Measurements from ENCODE around the gene EXTL1. TPM values are rescaled to one million over a fixed set of nuclear protein-coding genes. Genes with fewer than 3 reads are reported as not detected.

Gene EXTL1
- total and polyA plus RNA-seq, 10 of the 15 experiments (the other 5 are each of a cell fraction or from before 2014, with no cell fraction given), result not detected

DNA sequence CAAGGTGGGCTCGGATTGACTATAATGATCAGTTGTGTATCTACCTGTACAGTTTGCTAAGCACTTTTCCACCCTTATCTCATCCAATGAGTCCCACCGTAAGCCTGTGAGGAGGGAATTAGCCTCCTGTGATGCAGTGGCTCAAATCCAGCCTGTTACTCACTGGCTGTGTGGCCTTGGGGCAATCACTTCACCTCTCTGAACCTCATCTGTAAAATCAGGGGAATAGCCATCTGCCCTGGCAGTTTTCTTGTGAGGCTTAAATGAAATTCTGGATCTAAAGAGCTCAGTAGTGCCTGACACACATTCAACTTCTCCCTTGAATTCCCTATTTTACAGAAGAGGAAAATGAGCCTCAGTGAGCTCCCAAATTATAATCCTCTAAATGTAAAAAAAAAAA lies 7.4 kb upstream of the EXTL1 start:
- DNase-seq (ENCODE audit: low read depth, low spot score), result no peak

GRCh38 chr1:26015358-26015757 lies 6.2 kb upstream of the EXTL1 start:
- Histone ChIP-seq H3K4me3 (no peak overlapping the region), H3K36me3 (ENCODE audit: control insufficient read depth in 2 of 2, insufficient read depth in 2 of 2, low read length in 1 of 2) (no peaks in the 10 kb centered on the region), H3K79me2 (ENCODE audit: control insufficient read depth, insufficient read depth, low read length) (no peaks in the 10 kb centered on the region), H3K27ac (ENCODE audit: control insufficient read depth, insufficient read depth) (no peak overlapping the region), H2AFZ (ENCODE audit: control insufficient read depth, low read depth, low read length) (no peak overlapping the region), H4K20me1 (ENCODE audit: control insufficient read depth, insufficient read depth) (no peaks in the 10 kb centered on the region), H3K4me2 (ENCODE audit: control insufficient read depth, insufficient read depth) (no peak overlapping the region), H3K4me1 (ENCODE audit: control insufficient read depth, insufficient read depth, low read length) (peaks cover 8% of the 10 kb centered on the region; the same call in 1 of the 2 replicates), H3K27me3 (replicated peaks in 1 of 2; ENCODE audit: control insufficient read depth in 2 of 2, insufficient read depth in 2 of 2, low read length in 1 of 2) (no peaks in the 10 kb centered on the region), H3K9me3 (replicated peaks; ENCODE audit: control insufficient read depth, insufficient read depth, low read length) (no peaks in the 10 kb centered on the region), H3K9ac (ENCODE audit: control insufficient read depth, insufficient read depth, low read length) (no peak overlapping the region)
- in situ Hi-C loops (cut with MboI) (no loop called here), intact Hi-C loops (cut with micrococcal nuclease; ENCODE audit: unreplicated experiment) (no loop called here)
- POLR2A ChIA-PET, result no interaction called here
- 65% methylated on average over 2 of the region's 2 CpGs for WGBS (ENCODE audit: insufficient coverage, insufficient replicate concordance, low lambda C conversion rate, missing lambda C conversion rate)
- FAIRE-seq (no peak), DNase-seq (ENCODE audit: low read depth, low spot score) (no peak), ATAC-seq (no peak)
- SMC1A ChIA-PET (ENCODE audit: uncharacterized antibody, unreplicated experiment), result no interaction called here
- RAD21 ChIA-PET (ENCODE audit: unreplicated experiment), result no interaction called here
- BruUV-seq (replicated peaks), result no TSS peak
- CTCF ChIA-PET, result no interaction called here
- TF ChIP-seq SMARCA5 (IDR thresholded peaks at IDR 0.05) (no peak), SUZ12 (IDR thresholded peaks at IDR 0.05; ENCODE audit: unreplicated experiment) (no peak), IRF3 (IDR thresholded peaks at IDR 0.05) (no peak), POLR2AphosphoS5 (IDR thresholded peaks at IDR 0.05; ENCODE audit: low read length) (no peak), SPI1 (IDR thresholded peaks at IDR 0.05; ENCODE audit: borderline replicate concordance, insufficient read depth, low read depth, low read length) (no peak), NKRF (conservative IDR thresholded peaks at IDR 0.05) (no peak), STAT3 (IDR thresholded peaks at IDR 0.05; ENCODE audit: low read depth, low read length) (no peak)
- TF ChIP-seq, protein P1, sequence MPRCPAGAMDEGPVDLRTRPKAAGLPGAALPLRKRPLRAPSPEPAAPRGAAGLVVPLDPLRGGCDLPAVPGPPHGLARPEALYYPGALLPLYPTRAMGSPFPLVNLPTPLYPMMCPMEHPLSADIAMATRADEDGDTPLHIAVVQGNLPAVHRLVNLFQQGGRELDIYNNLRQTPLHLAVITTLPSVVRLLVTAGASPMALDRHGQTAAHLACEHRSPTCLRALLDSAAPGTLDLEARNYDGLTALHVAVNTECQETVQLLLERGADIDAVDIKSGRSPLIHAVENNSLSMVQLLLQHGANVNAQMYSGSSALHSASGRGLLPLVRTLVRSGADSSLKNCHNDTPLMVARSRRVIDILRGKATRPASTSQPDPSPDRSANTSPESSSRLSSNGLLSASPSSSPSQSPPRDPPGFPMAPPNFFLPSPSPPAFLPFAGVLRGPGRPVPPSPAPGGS (IDR thresholded peaks at IDR 0.05; ENCODE audit: borderline replicate concordance, insufficient read depth, low read depth, low read length, poor library complexity, severe bottlenecking), result no peak

More for the DNA sequence above, 7.4 kb upstream of the EXTL1 start:
- no peaks in the 10 kb centered on the region for H3K79me2 ChIP-seq (ENCODE audit: control insufficient read depth, insufficient read depth, low read length)
- no peak overlapping the region for H3K27ac ChIP-seq (ENCODE audit: control insufficient read depth, insufficient read depth)
- in situ Hi-C loops (cut with MboI) (no loop called here), intact Hi-C loops (cut with micrococcal nuclease; ENCODE audit: unreplicated experiment) (no loop called here)
- SMC1A ChIA-PET (ENCODE audit: uncharacterized antibody, unreplicated experiment), result interaction anchor here (0.7 kb wide), 1 partner anchor 373 kb away, joined by 4 read pairs; no protein-coding TSS in a partner anchor
- CTCF ChIA-PET, result interaction anchor here (1.2 to 1.3 kb wide), 2 partner anchors 16 to 119 kb away, joined by 4 to 5 read pairs; partner anchors contain the start of gene PAFAH2
- H3K27me3 ChIP-seq (replicated peaks in 1 of 2; ENCODE audit: control insufficient read depth in 2 of 2, insufficient read depth in 2 of 2, low read length in 1 of 2), result no peaks in the 10 kb centered on the region
- H3K36me3 ChIP-seq (ENCODE audit: control insufficient read depth in 2 of 2, insufficient read depth in 2 of 2, low read length in 1 of 2), result no peaks in the 10 kb centered on the region
- no peaks in the 10 kb centered on the region for H4K20me1 ChIP-seq (ENCODE audit: control insufficient read depth, insufficient read depth)
- H3K4me3 ChIP-seq, result no peak overlapping the region
- no peak overlapping the region for H2AFZ ChIP-seq (ENCODE audit: control insufficient read depth, low read depth, low read length)
- ATAC-seq (no peak), FAIRE-seq (no peak)
- RAD21 ChIA-PET (ENCODE audit: unreplicated experiment), result no interaction called here
- H3K9ac ChIP-seq (ENCODE audit: control insufficient read depth, insufficient read depth, low read length), result no peak overlapping the region
- TF ChIP-seq EP300 (IDR thresholded peaks at IDR 0.05; ENCODE audit: borderline replicate concordance in 1 of 2, control insufficient read depth in 1 of 2, low read depth in 2 of 2, low read length in 2 of 2) (no peak), JUNB (IDR thresholded peaks at IDR 0.05) (no peak), RAD21 (IDR thresholded peaks at IDR 0.05; ENCODE audit: insufficient read depth, low read depth, low read length) (no peak), TCF7 (IDR thresholded peaks at IDR 0.05; ENCODE audit: borderline replicate concordance) (no peak), MTA3 (IDR thresholded peaks at IDR 0.05; ENCODE audit: borderline replicate concordance, low read length) (no peak), ZNF24 (IDR thresholded peaks at IDR 0.05) (no peak), STAT1 (conservative IDR thresholded peaks at IDR 0.05) (no peak), TCF3 (IDR thresholded peaks at IDR 0.05; ENCODE audit: borderline replicate concordance, insufficient read depth, low read depth, low read length) (no peak), GATAD2B (conservative IDR thresholded peaks at IDR 0.05; ENCODE audit: low read depth) (no peak), POLR2AphosphoS2 (IDR thresholded peaks at IDR 0.05; ENCODE audit: low read depth, low read length) (no peak), ZNF622 (IDR thresholded peaks at IDR 0.05) (no peak), NFIC (IDR thresholded peaks at IDR 0.05; ENCODE audit: low read depth, low read length) (no peak)
- 72% methylated on average over 2 of the region's 2 CpGs for WGBS (ENCODE audit: insufficient coverage, insufficient replicate concordance, low lambda C conversion rate, missing lambda C conversion rate)
- H3K9me3 ChIP-seq (replicated peaks; ENCODE audit: control insufficient read depth, insufficient read depth, low read length), result no peaks in the 10 kb centered on the region
- no TSS peak for BruUV-seq (replicated peaks)
- POLR2A ChIA-PET, result no interaction called here
- H3K4me1 ChIP-seq (ENCODE audit: control insufficient read depth, insufficient read depth, low read length), result peaks cover 4% of the 10 kb centered on the region; the same call in 1 of the 2 replicates
- H3K4me2 ChIP-seq (ENCODE audit: control insufficient read depth, insufficient read depth), result no peak overlapping the region

Data from GM12878 (cell line).